ENCODE results near the gene PGD.

DNA sequence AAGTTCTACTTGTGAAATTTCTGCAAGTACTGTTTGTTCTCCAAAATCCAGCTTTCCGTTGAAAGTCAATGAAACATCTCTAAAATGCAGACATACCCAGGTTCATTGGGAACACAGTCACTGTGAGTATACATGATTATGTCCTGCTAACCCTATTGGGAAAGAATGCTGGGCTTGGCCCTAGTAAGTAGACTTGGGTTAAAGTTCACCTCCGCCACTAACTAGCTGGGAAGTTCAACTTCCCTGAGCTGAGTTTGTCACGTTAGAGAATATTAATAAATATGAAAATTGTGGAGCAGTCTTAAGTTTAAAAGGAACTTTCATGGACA is 10.5 kb upstream of the PGD start:
- TF ChIP-seq, protein P1, sequence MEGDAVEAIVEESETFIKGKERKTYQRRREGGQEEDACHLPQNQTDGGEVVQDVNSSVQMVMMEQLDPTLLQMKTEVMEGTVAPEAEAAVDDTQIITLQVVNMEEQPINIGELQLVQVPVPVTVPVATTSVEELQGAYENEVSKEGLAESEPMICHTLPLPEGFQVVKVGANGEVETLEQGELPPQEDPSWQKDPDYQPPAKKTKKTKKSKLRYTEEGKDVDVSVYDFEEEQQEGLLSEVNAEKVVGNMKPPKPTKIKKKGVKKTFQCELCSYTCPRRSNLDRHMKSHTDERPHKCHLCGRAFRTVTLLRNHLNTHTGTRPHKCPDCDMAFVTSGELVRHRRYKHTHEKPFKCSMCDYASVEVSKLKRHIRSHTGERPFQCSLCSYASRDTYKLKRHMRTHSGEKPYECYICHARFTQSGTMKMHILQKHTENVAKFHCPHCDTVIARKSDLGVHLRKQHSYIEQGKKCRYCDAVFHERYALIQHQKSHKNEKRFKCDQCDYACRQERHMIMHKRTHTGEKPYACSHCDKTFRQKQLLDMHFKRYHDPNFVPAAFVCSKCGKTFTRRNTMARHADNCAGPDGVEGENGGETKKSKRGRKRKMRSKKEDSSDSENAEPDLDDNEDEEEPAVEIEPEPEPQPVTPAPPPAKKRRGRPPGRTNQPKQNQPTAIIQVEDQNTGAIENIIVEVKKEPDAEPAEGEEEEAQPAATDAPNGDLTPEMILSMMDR (IDR thresholded peaks at IDR 0.05) = no peak
- no peak for TF ChIP-seq EP300 (IDR thresholded peaks at IDR 0.05)

Data from gastroesophageal sphincter (tissue), 3 donors.